Measurements from ENCODE around the gene CDC42EP3.

DNA sequence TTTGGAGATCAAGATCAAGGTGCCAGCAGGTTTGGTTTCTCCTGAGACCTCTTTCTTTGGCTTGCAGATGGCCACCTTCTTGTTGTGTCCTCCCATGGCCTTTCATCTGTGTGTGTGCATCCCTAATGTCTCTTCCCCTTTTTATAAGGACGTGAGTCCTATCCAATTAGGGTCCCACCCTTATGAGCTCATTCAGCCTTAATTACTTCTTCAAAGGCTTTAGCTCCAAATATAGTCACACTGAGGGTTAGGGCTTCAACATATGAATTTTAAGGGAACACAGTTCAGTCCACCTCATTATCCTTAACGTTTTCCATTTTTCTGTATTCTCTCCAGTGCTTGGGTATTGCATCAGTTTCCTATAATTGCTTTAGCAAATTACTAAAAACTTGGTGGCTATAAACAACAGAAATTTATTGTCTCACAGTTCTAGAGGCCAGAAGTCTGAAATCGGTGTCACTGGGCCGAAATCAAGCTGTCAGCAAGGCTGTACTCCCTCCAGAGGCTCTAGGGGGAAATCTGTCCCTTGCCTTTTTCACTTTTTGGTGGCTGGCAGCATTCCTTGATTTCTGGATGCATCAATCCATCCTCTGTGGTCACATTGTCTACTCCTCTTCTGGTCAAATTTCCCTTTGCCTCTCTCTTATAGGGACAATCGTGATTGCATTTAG lies 34.1 kb downstream of the CDC42EP3 start:
- TF ChIP-seq EZH2 (IDR thresholded peaks at IDR 0.05; ENCODE audit: borderline replicate concordance, low read length), result no peak
- TF ChIP-seq, protein P1, sequence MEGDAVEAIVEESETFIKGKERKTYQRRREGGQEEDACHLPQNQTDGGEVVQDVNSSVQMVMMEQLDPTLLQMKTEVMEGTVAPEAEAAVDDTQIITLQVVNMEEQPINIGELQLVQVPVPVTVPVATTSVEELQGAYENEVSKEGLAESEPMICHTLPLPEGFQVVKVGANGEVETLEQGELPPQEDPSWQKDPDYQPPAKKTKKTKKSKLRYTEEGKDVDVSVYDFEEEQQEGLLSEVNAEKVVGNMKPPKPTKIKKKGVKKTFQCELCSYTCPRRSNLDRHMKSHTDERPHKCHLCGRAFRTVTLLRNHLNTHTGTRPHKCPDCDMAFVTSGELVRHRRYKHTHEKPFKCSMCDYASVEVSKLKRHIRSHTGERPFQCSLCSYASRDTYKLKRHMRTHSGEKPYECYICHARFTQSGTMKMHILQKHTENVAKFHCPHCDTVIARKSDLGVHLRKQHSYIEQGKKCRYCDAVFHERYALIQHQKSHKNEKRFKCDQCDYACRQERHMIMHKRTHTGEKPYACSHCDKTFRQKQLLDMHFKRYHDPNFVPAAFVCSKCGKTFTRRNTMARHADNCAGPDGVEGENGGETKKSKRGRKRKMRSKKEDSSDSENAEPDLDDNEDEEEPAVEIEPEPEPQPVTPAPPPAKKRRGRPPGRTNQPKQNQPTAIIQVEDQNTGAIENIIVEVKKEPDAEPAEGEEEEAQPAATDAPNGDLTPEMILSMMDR (conservative IDR thresholded peaks at IDR 0.05 in 1 of 2, IDR thresholded peaks at IDR 0.05 in 1 of 2; ENCODE audit: extremely low read depth in 1 of 2, insufficient read depth in 1 of 2, low read depth in 1 of 2, low read length in 2 of 2), result no peak
